H1 (cell line): ENCODE results near the gene KRR1. TPM values are rescaled to one million over a fixed set of nuclear protein-coding genes. Genes with fewer than 3 reads are reported as not detected.

ENCODE experiments used
- RAD21 ChIP-seq, 2 experiments: IDR thresholded peaks in 1 of 2; conservative IDR thresholded peaks in 1 of 2; 2 replicates each; pipeline ENCODE4 v1.6.1; 2011; ENCODE audit warnings: low read depth in 2 of 2, low read length in 2 of 2, improper control_type of control experiment in 1 of 2, inconsistent platforms in 1 of 2, mild to moderate bottlenecking in 1 of 2, moderate library complexity in 1 of 2
- SP2 ChIP-seq: IDR thresholded peaks from 2 replicates; pipeline ENCODE4 v1.6.1; 2012; ENCODE audit warnings: mild to moderate bottlenecking, low read length, inconsistent platforms
- polyA plus RNA-seq, 7 experiments: library from polyadenylated mRNA; depleted of rRNA in 3 of 7; stranded (reverse) in 5 of 7; unstranded in 2 of 7; fragments of >200 nt in 5 of 7; fragments of 200-250 nt in 2 of 7; gene quantifications; 1 replicate in 5 of 7; 2 replicates in 1 of 7; 4 replicates in 1 of 7; pipeline versions ENCODE4 v1.2.1 to v1.2.3, GENCODE V29; 2011 to 2013; ENCODE audit warnings: missing spikeins in 2 of 7, mixed read lengths in 2 of 7
- total RNA-seq: library from RNA; stranded (reverse); fragmentation: NEBNext Ultra II Directional; extraction: Animal tissue kit (Norgen Biotek cat#: 25700); gene quantifications from 2 replicates; pipeline ENCODE4 v1.2.1, GENCODE V29; 2021

The KRR1 gene
- total and polyA plus RNA-seq, 2 of the 8 experiments (the other 6 are each of a cell fraction or from before 2014, with no cell fraction given), result 6.1 to 80.1 TPM

DNA sequence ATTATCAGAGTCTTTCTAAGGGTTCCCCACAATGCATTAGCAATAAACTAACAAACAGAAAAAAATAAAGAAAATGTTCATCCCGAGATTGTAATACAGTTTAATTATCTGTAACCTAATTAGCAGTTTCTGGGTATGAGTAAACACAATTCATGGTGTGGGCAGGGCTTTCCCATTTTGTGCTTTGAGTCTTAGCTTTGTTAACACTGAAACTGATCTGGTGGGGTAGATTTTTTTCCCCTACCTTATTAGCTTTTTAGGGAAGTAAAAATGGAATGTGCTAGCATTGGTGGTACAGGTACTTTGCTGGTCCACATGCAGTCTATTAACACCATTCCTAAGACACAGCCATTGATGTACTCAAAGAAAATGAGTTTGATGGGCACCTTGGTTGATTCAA, 18.4 kb upstream of the KRR1 start (continued):
- TF ChIP-seq SP2 (no peak), RAD21 (IDR thresholded peaks at IDR 0.05 in 1 of 2, conservative IDR thresholded peaks at IDR 0.05 in 1 of 2; ENCODE audit: low read depth in 2 of 2, low read length in 2 of 2) (no peak)
